C4-2B (cell line): ENCODE data around the gene FNDC7.
"Not testable (repeated sequence)": the region's sequence is repeated elsewhere in the genome, so short reads cannot be mapped to it uniquely, and the experiment has no call there.

Source experiments
- H3K27ac ChIP-seq: fragments of 450-650 bp; 2 replicates; pipeline ENCODE4 v1.5.1; 2017
- ZFX ChIP-seq: fragments of 450-650 bp; IDR thresholded peaks from 2 replicates; pipeline ENCODE4 v1.6.1; 2017
- TF ChIP-seq, protein P1 (sequence below): fragments of 450-650 bp; conservative IDR thresholded peaks from 2 replicates; pipeline ENCODE4 v1.5.1; 2017; ENCODE audit warnings: mild to moderate bottlenecking

Gene FNDC7

DNA sequence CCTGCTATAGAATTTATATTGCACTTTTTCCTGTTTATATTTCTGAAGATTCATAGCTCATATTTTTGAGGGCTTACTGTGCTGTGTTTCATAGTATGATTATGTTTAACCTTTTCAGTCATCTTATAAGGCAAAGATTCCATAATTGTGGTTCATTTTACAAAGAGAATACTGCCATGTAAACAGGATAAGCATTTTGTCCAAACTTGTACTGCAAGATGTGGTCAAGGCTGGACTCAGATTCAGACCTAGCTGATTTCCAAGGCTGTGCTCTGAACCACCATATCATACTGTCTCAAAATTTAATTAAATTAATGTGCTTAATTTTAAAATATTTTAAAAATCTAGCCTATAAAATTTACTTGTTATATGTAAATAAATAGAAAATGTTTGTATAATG, 65.1 kb downstream of the FNDC7 start:
- TF ChIP-seq, protein P1, sequence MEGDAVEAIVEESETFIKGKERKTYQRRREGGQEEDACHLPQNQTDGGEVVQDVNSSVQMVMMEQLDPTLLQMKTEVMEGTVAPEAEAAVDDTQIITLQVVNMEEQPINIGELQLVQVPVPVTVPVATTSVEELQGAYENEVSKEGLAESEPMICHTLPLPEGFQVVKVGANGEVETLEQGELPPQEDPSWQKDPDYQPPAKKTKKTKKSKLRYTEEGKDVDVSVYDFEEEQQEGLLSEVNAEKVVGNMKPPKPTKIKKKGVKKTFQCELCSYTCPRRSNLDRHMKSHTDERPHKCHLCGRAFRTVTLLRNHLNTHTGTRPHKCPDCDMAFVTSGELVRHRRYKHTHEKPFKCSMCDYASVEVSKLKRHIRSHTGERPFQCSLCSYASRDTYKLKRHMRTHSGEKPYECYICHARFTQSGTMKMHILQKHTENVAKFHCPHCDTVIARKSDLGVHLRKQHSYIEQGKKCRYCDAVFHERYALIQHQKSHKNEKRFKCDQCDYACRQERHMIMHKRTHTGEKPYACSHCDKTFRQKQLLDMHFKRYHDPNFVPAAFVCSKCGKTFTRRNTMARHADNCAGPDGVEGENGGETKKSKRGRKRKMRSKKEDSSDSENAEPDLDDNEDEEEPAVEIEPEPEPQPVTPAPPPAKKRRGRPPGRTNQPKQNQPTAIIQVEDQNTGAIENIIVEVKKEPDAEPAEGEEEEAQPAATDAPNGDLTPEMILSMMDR = no peak
- TF ChIP-seq ZFX = no peak
- H3K27ac ChIP-seq = no peak overlapping the region

DNA sequence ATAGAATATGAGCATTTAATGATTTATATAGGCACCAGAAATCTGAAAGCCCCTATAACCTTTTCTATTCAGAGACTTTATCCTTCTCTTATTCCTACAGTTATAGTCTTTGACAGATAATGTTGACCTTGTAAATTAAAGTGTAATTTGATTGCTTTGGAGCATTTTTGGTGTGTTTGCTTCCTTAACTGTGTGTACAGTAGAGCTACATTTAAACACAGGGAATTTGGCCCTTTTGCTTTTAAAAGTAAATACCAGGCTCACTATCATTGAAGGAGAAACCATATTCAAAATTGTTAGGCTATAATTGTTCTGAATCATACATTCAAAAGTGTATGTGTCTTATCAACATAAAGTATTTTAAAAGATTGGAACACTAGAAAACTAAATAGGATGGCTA, 66.7 kb downstream of the FNDC7 start:
- TF ChIP-seq, protein P1 = no peak
- no peak for TF ChIP-seq ZFX
- no peak overlapping the region for H3K27ac ChIP-seq

DNA sequence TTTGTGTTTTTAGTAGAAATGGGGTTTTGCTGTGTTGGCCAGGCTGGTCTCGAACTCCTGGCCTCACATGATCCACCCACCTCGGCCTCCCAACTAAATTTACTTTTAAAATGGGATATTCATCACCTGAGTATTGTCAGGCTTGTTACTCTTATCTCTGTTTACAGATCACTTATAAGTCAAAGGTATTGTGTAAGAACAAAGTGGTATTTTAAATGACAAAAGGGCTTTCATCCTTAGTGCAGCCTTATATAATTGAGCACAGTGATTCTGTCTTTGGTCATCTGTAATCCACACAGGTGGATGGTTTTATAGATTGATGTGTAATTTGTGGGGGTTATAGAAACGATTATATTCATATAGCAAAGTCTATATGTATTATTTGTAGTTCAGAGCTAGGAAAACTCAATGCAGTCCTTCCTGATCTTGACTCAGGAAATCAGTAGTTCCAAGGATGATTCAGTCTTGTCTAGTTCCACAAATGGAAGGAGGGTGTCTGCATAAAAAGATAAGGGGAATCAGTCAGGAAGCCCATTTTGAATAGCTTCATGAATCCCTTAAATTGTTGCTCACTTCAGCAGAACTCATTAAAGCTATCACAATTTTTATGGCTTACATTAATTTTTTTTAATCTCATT, 68.3 kb downstream of the FNDC7 start:
- H3K27ac ChIP-seq = no peak overlapping the region
- TF ChIP-seq, protein P1 = no peak

DNA sequence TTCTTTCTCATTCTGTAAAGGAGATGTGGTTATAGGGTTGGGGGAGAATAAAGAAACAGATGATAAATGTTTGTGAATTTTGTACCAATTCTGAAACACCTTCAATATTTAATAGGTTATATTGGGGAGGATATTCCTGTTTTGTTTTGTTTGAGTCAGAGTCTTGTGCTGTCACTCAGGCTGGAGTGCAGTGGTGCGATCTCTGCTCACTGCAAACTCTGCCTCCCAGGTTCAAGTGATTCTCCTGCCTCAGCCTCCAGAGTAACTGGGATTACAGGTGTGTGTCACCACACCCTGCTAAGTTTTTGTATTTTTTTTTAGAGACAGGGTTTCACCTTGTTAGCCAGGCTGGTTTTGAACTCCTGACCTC, 68.9 kb downstream of the FNDC7 start:
- H3K27ac ChIP-seq = not testable (repeated sequence)

DNA sequence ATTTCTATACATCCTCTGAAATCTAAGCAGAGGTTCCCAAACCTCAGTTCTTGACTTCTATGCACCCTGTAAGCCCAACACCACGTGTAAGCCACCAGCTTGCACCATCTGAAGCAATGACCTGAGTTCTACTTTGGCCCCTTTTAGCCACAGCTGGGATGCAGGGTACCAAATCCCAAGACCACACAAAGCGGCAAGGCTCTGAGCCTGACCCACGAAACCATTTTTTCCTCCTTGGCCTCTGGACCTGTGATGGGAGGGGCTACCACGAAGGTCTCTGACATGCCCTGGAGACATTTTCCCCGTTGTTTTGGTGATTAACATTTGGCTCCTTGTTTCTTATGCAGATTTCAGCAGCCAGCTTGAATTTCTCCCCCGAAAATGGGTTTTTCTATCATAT, 72.6 kb downstream of the FNDC7 start:
- TF ChIP-seq, protein P1 = no peak
- TF ChIP-seq ZFX = no peak

DNA sequence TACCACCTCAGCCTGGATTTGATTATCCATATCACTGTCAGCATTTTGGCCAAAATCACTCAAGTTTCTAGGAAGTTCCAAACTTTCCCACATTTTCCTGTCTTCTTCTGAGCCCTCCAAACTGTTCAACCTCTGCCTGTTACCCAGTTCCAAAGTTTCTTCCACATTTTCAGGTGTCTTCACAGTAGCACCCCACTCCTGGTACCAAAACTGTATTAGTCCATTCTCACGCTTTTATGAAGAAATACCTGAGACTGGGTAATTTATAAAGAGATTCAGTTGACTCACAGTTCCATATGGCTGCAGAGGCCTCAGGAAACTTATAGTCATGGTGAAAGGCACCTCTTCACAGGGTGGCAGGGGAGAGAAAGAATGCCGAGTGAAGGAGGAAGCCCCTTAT, 73.2 kb downstream of the FNDC7 start:
- TF ChIP-seq ZFX = no peak
- TF ChIP-seq, protein P1 = no peak
- no peak overlapping the region for H3K27ac ChIP-seq

More for the DNA sequence above, 72.6 kb downstream of the FNDC7 start:
- H3K27ac ChIP-seq = no peak overlapping the region

DNA sequence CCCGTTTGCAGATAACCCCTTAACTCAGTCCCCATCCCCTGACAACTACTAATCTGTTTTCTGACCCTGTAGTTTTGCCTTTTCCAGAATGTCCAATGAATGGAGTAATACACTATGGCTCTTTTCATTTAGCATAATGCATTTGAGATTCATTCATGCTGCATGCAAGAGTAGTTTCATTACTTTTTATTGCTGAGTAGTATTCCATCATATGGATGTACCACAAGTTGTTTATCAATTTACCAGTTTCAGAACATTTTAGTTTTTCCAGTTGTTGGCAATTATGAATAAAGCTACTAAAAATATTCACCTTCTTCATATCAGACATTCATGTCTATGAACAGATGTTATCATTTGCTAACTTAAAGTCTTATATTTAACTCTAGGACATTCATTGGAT, 79.1 kb downstream of the FNDC7 start:
- TF ChIP-seq ZFX = no peak

More for the DNA sequence above, 79.1 kb downstream of the FNDC7 start:
- H3K27ac ChIP-seq = no peak overlapping the region
